DMS79 treated with DMSO at 0.1 percent for 48 hours (cell line): ENCODE measurements around the gene MCRS1.

ENCODE experiments used
- DNase-seq: peaks from one replicate; lab custom pipeline; 2025; lab: John Stamatoyannopoulos, UW

The MCRS1 gene

GRCh38 chr12:49555631-49556390, 12.1 kb downstream of the MCRS1 start:
- no peak for DNase-seq

DNA sequence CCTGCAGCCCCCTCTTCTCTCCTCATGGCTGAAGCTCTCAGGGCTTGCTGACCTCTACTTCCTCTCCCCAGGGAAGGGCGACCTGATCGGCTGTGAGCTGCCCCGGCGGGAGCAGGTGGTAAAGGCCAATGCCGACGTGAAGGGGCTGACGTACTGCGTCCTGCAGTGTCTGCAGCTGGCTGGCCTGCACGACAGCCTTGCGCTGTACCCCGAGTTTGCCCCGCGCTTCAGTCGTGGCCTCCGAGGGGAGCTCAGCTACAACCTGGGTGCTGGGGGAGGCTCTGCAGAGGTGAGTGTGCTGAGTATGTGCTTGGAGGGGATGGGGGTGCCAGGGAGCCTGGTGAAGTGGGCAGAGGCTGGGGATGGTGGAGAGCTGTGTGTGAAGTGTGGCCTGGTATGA, 13.7 kb downstream of the MCRS1 start:
- DNase-seq, result no peak

- peak; percentile 27 for DNase-seq
Observed at GRCh38 chr12:49553512-49554088, 14.3 kb downstream of the MCRS1 start.

- DNase-seq, result no peak
Observed at GRCh38 chr12:49552899-49553298, 15.0 kb downstream of the MCRS1 start.

DNA sequence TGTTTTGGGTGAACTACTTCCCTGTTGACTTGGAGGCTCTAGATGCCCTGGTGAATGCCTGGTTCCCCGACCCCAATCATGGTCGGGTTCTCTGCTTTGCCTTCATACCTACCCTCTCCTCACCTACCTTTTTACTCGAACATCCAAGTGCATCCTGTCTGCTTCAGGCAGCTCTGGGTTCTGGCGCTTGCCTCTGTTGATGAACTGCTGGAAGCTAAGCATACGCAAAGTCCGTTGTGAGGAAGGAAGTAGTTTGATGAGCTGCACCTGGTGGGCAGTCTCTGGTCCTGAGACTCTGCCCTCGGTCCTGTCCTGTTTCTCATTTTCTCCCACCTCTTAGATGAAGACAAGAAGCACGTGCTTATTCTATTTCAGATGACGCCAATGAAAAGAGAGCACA, 15.5 kb downstream of the MCRS1 start:
- no peak for DNase-seq

GRCh38 chr12:49552014-49552413, 15.9 kb downstream of the MCRS1 start:
- no peak for DNase-seq

DNA sequence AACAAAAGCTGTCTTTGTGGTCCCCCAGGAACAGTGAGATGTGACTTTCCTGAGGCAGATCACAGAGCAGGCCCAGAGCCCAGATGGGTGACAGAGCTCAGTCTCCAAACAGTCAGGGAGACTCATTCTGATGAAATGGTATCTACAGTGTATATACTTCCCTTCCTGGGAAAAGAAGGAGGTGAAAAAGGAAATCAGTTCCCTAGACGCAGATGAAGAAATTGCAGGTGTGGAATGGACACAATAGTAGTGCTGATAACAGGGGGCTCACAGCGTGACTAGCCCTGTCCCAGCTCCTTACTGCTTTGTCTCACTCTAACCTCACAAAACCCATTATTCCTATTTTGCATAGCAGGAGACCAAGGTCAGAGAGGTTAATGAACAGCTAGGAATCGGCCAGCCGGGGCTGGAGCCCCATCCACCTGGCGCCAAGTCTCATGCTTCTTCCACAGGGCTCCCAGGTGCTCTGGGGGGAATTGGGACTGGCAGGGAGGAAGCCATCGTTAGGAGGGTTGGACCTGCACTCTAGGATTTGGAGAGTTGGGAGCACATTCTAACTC, 17.2 kb downstream of the MCRS1 start:
- DNase-seq, result no peak

GRCh38 chr12:49549735-49550692, 17.9 kb downstream of the MCRS1 start:
- peak; percentile 84 for DNase-seq

DNA sequence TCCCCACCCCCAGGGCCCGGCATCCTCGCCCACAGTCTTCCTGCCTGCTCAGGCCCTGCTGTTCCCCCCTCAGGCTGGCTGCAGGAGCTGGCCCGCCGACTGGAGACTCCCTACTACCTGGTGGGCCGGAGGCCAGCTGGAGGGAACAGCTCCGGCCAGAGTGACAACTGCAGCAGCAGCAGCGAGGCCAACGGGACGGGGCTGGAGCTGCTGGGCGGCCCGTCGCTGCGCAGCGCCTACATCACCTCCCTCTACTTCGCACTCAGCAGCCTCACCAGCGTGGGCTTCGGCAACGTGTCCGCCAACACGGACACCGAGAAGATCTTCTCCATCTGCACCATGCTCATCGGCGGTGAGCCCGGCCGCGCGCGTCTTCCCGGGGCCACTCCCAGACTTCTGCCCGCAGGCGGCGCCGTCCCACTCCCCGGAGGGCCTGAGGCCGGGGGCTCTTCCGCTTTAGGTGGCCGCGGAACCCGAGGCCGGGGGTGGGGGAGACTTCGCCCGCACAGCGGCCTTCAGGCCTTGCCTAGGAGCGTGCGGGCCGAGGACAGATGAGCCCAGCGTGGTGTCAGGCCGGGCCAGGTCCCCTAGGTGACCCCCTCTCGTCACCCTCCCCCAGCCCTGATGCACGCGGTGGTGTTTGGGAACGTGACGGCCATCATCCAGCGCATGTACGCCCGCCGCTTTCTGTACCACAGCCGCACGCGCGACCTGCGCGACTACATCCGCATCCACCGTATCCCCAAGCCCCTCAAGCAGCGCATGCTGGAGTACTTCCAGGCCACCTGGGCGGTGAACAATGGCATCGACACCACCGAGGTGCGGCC, 18.9 kb downstream of the MCRS1 start:
- no peak for DNase-seq

- DNase-seq, result no peak
Observed at GRCh38 chr12:49548481-49548821, 19.5 kb downstream of the MCRS1 start.

GRCh38 chr12:49547090-49547690, 20.8 kb downstream of the MCRS1 start:
- DNase-seq, result no peak

GRCh38 chr12:49546481-49546880, 21.5 kb downstream of the MCRS1 start:
- no peak for DNase-seq

- DNase-seq, result no peak
Observed at GRCh38 chr12:49545815-49546214, 22.1 kb downstream of the MCRS1 start.

- no peak for DNase-seq
Observed at GRCh38 chr12:49543914-49544815, 23.8 kb downstream of the MCRS1 start.

DNA sequence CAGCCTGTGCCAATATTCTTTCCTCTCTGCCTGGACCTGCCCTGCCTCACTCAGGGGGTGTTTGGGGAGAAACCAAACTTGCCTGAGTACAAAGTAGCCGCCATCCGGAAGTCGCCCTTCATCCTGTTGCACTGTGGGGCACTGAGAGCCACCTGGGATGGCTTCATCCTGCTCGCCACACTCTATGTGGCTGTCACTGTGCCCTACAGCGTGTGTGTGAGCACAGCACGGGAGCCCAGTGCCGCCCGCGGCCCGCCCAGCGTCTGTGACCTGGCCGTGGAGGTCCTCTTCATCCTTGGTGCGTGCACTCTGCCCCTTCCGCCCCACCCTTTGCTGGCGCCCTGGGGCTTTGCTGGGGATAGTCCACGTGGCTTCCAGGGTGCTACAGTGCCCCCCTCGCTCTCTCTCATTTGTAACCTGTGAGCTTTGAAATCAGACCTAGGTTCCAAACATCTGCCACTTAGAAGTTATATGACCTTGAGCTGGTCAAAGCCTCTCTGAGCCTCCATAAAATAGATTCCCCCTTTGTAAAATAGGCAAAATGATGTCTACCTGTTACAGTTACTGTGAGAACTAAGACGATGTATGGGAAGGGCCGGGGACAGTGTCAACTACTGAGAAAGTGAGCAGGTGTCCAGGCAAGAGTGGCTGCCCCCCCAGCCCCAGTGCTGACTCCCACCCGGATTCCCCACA, 24.6 kb downstream of the MCRS1 start:
- DNase-seq, result no peak

GRCh38 chr12:49542592-49543160, 25.3 kb downstream of the MCRS1 start:
- DNase-seq, result no peak

DNA sequence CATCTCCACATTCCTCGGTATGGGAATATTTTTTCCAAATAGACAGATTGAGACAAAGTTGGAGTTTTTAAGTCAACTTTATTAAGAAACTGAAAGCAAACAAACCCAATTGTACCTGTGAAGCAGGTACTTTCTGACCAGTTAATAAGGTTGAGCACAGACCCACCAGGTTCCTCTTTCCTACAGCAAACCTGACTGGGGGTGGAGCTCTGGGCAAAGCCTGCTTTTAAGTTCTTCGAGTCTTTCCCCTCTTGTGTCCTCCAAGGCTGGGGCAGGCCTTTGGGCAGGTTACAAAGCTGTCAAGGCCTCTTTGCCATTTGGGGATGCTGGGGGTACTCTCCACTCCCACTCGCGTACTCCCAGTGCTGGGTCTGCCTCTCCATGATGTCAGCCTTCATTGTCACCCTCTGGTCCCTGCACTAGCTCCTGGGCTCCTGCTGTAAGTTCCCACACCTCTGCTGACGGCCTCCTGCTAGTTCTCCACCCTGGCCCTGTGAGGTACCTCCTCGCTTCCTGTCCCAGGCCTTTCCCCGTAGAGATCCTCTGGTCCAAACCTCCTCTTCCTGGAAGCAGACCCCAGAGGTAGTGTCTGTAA, 25.9 kb downstream of the MCRS1 start:
- no peak for DNase-seq

DNA sequence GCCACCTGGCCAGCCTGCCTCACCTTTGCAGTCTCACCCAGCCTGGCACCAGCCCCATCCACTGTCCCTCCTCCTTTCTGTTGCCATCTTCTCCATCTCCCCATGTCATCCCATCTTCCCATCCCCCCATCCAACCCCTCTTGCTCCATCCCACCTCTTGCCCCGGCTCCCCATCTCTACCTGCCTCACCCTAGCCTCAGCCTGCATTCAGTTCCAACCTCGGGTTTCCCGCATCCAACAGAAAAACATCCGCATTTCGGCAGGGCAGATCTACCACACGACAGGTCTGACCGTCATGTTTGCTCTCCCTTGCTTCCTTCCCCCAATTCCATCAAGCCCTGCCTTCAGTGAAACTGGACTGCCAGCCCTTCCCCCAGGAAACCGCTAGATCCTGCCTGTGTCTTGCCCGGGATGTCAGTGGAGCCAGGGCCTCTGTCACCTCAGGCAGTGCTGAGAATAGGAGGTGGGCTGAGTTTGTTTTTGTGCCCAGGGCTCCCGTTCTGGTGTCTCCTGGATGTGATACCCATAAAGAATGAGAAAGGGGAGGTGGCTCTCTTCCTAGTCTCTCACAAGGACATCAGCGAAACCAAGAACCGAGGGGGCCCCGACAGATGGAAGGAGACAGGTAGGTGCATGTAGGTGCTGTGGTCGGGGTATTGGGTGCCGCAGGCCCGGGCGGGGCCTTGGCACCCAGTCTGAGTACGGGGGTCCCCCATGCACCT, 26.6 kb downstream of the MCRS1 start:
- DNase-seq, result no peak
